GM19467 (cell line): ENCODE data around the gene UVRAG.
A peak's percentile ranks its signal among the peaks of the same experiment; 100 is the strongest.

Source experiments
- ATAC-seq: cut with Tn5 transposase; IDR thresholded peaks from one replicate; pipeline ENCODE4 v1.9.1; 2021; ENCODE audit warnings: mild to moderate bottlenecking, moderate library complexity; ENCODE audit not compliant: unreplicated experiment

UVRAG gene

DNA sequence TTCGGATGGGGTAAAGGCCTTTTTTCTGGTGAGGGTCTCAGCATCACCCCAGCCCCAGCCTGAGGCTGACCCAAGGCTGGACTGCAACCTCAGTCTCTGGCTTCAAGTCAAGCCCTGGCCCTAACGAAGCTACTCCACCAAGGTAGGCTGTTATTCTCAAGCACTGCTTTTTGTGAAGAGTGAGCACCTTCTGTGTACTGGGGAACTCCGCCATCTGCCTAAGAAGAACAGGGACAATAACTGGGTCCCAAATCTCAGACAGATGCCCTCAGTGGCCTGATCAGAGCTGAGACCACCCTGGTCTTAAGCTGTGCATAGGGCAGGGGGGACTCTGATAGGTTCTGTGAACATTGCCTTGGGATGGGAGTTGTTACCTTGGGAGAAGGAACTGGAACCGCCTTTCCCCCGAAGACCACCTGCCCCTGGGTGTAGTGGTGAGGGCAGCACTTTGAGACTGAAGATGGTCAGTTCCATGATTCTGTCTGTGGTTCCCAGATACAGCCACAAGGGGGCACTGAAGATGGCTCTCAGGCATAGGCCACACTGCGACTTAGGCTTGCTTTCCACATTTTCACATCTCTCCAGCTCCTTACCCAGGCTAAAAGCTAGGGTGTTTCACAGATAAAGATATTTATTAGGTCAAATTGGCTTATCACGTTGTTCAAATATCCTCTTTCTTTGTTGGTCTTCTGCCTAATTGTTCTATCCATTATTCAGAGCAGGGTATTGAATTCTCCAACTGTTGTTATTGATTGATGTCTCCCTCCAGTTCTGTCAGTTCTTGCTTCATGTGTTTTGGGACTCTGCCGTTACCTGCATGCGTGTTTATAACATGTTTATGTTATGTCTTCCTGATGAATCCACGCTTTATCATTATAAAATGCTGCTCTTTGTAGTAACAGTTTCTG is 11.8 kb upstream of the UVRAG start:
- ATAC-seq, result no peak

GRCh38 chr11:75809111-75809510 is 5.9 kb upstream of the UVRAG start:
- ATAC-seq, result no peak

- no peak for ATAC-seq
Measured at GRCh38 chr11:75809991-75810390, 5.0 kb upstream of the UVRAG start.

GRCh38 chr11:75810637-75811390 is 4.2 kb upstream of the UVRAG start:
- ATAC-seq, result no peak

- no peak for ATAC-seq
Measured at GRCh38 chr11:75811485-75811884, 3.5 kb upstream of the UVRAG start.

DNA sequence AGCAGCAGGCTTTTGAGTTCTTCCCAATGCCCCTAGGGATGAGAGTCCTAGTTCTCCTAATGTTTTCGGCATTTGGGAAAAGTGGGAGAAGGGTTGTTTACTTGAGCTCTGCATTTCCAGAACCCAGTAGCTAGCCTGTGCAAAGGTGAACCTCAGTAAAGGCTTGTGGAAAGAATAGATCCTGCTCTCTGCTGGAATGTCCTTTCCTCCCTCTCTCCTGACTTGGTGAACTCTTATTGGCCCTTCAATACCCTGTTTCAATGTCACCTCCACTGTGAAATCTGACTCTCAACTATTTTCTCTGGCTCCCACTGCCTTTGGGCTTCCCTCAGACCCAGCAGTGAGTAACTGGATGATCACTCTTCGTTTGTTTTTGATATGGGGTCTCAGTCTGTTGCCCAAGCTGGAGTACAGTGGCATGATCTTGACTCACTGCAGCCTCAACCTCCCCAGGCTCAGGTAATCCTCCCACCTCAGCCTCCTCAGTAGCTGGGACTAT is 2.4 kb upstream of the UVRAG start:
- no peak for ATAC-seq

DNA sequence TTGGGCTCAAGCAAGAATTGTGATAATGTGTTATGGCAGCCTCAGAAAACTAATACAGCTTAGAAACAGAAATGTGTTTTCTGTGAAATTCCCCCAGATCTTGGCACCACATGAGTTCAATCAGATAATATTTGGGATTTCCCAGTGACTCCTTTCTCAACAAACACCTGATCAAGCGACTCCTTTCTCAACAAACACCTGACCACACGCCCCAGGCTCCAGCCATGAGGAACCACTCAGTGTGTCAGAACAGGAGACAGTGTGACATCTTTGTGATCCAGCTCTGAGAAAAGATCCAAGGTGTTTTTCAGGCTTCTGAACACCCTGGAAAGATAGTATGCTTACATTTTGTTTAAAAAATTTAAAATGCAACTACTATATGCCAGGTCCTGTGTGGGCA is 1.9 kb upstream of the UVRAG start:
- ATAC-seq, result no peak

DNA sequence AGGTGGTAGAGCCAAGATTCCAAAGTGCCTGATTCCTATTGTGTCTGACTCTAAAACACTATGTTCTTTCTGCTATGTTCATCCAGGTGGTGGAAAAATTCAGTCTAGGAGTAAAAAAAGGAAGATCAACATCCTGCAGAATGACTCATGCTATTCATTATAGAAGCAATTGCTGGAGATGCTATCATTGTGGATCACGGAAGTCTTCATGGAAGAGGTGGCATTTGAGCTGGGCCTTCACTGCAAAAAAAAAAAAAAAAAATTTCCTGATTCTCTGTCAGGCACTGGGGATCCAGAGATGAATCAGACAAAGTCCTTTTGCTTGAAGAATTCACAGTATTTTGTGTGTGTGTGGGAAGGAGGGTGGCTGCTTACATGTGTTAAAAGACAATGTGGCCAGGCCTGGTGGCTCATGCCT is 1.4 kb upstream of the UVRAG start:
- no peak for ATAC-seq

GRCh38 chr11:75814363-75814676 is 690 bp upstream of the UVRAG start:
- ATAC-seq, result peak; percentile 25

DNA sequence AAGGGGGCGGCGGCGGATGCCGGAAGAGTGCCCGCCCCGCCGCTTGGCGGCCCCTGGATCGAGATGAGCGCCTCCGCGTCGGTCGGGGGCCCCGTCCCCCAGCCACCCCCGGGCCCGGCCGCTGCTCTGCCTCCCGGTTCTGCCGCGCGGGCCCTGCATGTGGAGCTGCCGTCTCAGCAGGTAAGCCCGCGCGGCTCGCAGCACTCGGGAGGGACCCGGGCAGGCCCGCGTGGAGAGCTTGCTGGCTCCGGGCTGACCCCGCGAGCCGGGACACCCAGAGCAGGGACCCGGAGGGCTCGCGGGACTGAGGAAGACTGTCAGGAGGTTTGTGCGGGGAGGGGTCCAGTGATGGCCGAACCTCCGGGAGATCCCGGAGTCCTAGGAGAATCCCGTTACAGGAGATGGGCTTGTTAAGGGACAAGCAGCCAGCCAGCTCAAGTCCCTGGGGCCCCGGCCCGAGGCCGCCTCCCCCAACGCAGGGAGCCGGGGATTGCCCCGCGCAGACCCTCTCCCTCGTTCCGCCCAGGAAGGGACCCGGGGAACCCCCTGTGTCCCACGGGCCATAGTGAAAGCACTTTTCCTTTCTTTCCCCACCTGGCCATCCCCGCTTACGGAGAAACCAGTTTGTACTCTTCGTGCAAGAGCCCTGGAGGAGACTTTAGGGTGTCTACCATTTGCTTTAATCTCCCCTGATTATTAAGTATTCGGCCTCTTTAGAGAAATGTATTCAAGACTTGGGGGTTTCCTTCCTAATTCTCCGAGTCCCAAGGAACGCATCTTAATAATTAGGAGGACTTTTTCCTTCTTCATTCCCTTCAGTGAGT is 547 bp downstream of the UVRAG start:
- peak; percentile 2 for ATAC-seq

DNA sequence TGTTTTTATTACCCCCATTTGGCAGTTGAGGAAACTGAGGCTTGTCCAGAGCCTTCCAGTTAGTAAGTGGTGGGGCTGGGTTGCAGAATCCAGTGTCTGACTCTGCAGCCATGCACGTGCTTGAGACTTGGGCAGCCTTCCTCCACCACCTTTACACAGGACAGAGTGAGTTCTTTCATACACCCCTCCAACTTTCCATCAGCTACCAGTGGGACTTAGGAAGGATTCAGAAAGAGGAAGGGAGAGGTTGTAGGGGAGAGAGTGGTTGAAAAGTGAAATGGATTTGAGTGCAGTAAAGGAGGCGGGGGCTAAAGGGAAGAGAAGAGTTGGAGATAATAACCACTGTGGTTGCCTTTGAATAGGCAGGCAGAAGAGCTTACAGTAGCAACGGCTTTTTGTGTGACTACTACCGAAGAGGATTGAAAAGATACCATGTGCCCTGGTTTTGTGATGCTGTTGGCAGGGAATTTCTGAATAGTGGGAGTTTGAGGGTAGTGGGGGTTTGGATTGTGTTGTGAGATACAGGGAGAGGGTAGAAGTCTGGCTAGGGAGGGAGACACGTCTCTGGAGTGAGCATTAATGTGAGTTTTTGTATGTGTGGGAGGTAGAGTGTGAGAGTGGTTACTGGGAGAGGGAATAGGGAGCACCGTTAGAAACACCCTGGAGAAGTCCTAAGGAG is 1.7 kb downstream of the UVRAG start:
- ATAC-seq, result no peak

- no peak for ATAC-seq
Measured at GRCh38 chr11:75820645-75821044, 5.6 kb downstream of the UVRAG start.

DNA sequence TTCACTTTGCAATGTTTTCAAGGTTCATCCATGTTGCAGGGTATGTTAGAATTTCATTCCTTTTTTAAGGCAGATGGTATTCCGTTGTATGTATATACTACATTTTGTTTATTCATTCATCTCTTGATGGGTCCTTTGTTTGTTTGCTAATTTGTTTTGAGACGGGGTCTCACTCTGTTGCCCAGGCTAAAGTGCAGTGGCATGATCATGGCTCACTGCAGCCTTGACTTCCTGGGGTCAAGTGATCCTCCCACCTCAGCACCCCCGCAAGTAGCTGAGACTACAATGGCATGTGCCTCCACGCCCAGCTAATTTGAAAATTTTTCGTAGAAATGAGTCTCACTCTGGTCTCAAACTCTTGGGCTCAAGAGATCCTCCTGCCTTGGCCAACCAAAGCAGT is 6.2 kb downstream of the UVRAG start:
- no peak for ATAC-seq

DNA sequence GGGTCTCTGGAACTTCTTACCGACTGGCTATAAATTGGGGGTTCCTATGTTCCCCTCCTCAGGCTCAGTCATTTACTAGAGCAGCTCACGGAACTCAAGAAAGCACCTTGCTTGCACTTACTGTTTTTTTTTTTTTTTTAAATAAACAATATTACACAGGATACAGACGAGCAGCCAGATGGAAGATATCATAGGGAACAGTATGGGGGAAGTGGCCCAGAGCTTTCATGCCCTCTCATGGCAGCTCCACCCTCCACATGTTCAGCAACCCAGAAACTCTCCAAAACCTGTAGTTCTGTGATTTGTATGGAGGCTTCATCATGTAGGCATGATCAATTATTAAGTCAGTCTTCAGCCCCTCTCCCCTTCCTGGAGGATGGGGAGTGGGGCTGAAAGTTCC is 7.5 kb downstream of the UVRAG start:
- no peak for ATAC-seq

DNA sequence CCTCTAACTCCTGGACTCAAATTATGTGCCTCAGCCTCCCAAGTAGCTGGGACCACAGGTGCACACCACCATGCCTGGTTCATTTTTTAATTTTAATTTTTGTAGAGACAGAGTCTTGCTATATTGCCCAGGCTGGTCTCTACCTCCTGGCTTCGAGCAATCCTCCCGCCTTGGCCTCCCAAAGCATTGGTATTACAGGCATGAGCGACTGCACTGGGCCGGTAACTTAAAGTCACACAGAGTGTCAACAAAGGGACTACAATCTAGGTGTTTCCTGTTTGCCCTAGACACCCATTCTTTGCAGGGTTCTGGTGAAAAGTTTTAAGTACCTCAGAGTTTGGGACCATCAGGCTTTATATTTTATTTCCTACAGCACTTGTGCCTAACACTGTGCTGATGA is 8.4 kb downstream of the UVRAG start:
- no peak for ATAC-seq

- ATAC-seq, result no peak
Measured at GRCh38 chr11:75823946-75824345, 8.9 kb downstream of the UVRAG start.

- no peak for ATAC-seq
Measured at GRCh38 chr11:75826461-75827230, 11.6 kb downstream of the UVRAG start.

DNA sequence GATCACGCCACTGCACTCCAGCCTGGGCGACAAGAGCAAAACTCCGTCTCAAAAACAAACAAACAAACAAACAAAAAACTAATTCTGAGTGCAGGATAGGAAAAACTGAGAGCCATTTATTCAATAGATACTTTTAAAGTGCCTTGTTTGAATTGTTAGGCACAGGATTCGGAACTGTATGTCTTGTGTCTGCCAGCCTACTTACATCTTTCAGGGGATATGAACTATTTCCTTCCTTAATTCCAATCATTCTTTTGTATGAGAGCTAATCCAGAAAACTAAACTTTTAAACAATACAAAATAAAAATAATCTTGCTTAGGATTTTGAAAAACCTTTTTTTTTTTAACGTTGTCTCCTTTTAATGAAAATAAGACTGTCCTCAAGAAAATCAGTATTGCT is 12.6 kb downstream of the UVRAG start:
- no peak for ATAC-seq

DNA sequence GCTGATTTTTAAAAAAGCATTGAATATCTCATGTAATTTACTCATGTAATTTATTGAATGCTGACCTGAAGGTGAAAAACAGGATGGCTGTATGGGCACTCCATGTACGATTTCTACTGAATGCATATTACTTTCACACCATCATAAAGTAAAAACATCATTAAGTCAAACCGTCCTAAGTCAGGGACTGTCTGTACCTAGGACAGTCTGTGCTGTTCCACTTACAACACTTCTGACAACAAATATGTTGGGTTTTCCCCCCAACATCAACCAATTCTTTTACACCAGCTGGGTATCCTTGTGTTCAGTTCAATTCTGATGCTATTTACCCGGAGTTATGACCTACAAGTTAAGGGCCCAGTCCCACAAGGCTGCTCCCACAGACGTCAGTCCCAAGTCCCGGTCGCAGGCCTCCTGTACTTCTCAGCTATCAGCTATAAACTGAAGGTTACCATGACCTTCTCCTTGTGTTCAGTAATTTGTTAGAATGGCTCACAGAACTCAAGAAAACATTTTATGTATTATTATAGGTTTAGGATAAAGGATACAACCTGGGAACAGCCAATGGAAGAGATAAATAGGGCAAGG is 17.0 kb downstream of the UVRAG start:
- ATAC-seq, result no peak

DNA sequence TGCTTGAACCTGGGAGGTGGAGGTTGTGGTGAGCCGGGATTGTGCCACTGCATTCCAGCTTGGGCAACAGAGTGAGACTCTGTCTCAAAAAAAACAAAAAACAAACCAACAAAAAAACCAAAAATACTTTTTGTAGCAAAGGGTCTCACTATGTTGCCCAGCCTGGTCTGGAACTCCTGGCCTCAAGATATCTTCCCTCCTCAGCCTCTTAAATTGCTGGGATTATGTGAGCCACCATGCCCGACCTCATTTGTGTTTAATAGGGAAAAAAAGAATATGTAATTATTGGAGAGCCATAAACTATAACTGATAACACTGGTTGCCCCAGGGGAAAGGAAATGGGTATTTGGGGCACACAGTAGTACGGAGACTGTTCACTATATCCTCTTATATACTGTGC is 19.7 kb downstream of the UVRAG start:
- no peak for ATAC-seq
